Stimulated activated CD8-positive, alpha-beta memory T cell treated with anti-CD3 and anti-CD28 coated beads, Interleukin-7, amount 100 ng/mL, for 24 hours (primary cell): ENCODE measurements around the gene DIPK1A.
A peak's percentile ranks its signal among the peaks of the same experiment; 100 is the strongest.

Experiments used
- DNase-seq: peaks from one replicate; pipeline ENCODE4 v3.0.0-alpha.2; 2020; ENCODE audit warnings: low read depth

Gene DIPK1A

DNA sequence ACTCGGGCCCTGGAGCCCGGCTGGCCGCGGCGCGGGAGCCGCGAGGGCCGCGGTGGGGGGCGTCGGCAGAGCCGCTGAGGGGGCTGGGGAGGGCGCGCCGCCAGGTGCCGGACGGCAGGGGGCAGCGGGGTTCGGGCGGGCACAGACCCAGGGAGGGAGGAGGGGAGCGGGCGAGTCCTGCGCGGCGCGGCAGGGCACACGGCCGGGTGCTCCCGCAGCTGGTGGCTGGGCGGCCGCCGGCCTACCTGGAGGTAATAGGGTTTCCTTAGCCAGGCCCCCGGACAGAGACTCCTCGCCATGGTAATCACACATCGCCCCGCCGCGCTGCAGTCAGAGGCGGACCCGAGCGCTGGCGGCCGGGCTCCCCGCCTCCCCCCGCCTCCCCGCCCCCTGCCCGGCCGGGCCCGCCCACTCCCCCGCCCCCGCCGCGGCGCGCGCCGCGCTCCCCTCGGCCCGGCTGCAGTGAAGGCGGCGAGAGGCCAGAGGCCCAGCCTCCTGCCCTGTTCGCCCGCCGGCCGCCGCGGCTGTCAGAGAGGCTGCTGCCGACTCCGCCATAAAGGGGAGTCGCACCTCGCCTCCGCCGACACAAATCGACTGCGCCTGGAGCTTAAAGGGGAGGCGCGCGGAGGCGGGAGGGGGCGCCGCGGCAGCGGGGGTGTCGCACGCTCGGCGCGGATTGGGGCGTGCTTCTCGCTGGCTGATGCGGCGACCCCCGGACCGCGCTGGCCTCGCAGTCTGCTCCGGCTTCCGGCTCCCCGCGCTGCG is at the start of gene DIPK1A:
TSS of gene DIPK1A (minus strand) at position 332 of the 765 bp plus-strand sequence. CDS start at position 299, 33 bp downstream.
- DNase-seq = peak; percentile 40

- no peak for DNase-seq
These were observed 46.8 kb upstream of the DIPK1A start for GRCh38 chr1:93007941-93008577.

DNA sequence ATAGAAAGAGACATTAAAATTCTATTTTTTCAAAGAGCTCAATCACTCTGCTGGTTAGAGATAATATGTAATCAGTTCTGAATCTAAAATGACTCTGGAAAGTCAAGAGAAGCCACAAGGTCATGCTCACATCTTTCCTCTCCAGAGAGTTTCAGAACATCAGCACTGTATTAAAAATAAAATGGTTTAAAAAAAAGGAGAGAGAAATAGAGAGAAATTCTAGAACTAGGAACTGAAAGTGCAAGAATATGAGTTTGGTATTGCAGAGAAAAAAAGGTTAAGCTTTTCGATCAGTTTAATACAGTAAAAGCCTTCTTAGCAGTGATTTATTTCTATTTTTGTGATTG is 44.0 kb upstream of the DIPK1A start:
- no peak for DNase-seq

GRCh38 chr1:93004566-93005251 is 43.4 kb upstream of the DIPK1A start:
- no peak for DNase-seq

DNA sequence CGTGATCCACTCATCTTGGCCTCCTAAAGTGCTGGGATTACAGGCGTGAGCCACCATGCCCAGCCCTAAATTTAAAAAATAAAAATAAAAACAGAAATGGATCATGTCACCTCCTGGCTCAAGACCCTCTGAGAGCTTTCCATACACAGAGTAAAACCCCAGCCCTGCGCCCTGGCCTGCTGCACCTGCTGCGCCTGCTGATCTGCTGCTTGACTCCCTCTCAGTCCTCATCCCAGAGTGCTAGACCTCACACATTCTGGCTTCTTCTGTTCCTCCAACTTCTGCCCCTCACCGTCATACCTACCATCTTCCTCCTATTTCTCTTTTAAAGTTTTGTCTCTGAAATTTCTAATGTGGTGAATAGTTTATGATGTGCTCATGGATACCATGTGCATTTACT is 42.7 kb upstream of the DIPK1A start:
- no peak for DNase-seq

DNA sequence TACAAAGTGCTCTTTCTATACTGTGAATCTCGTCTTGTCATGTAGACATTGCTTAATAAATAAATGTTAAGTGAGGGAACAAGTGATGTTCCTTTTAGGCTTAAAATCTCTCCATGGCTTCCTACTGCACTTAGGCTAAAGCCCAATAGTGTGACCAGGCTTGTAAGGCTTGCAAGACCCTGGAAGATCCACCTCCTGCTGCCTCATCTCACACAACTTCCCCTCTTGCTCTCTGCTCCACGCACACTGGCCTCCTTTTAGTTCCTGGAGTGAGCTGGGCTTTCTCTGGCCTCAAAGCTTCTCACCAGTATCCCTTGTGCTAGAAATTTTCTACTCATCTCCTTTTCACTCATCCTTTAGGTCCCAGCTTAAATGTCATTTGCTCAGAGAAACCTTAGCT is 41.5 kb upstream of the DIPK1A start:
- DNase-seq = no peak

GRCh38 chr1:93001893-93002292 is 40.6 kb upstream of the DIPK1A start:
- DNase-seq = no peak

GRCh38 chr1:93000751-93001175 is 39.5 kb upstream of the DIPK1A start:
- DNase-seq = no peak

GRCh38 chr1:93000291-93000690 is 39.0 kb upstream of the DIPK1A start:
- no peak for DNase-seq

DNA sequence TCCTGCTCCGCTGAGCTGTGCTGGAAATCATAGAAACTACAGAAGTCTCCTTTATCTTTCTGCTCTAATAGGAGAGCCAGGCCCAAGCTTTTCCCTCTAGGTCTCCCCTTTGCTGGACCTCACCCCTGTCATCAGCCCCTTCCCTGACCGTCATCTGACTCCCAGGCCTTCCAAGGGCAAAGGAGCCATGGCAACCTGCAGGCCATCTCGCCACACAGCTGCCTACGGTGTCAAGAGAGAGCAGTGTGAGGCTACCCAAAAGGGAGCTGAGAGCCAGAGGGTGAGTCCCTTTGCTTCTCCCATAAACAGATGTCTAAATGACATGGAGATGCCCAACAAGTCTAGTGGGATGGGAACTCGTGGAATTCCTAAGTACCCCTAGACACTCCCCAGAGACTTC is 37.6 kb upstream of the DIPK1A start:
- no peak for DNase-seq

GRCh38 chr1:92995441-92996430 is 34.5 kb upstream of the DIPK1A start:
- no peak for DNase-seq

- no peak for DNase-seq
These were observed 32.9 kb upstream of the DIPK1A start for GRCh38 chr1:92994105-92994712.

DNA sequence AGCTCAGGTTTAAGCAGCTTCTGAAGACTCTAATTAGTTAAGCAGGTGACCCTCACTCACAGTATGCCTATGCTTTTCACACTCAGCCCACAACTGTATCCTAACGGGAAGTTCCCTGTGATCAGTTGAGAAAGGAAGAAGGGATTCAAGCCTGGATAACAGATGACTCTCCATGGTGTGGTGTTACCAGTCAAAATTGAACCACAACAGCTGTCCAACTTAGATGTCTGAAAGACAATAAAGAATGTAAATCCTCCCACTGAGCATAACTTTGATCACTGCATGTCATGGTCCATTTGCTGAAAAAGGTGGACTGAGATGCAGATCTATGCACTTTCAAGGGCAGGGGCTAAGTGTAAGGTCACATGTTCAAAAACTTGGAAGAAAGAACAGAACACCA is 32.3 kb upstream of the DIPK1A start:
- no peak for DNase-seq

DNA sequence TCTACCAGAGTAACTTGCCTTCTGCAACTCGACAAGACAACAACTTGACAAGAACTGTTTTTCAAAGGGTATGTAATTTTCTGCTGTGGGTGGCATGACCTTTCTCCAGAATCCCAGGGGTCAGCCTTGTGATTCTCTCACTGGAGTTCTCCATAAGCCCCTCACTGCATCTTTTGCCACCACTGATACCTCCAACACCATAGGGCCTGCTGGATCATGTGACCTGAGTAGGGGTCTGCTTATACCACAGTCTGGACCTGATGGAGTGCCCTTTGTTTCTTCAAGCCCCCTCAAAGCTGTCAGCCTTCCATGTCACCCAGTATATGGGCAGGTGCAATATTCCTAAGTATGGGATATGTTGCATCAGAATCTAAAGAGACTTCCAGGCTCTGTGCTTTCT is 31.6 kb upstream of the DIPK1A start:
- no peak for DNase-seq

DNA sequence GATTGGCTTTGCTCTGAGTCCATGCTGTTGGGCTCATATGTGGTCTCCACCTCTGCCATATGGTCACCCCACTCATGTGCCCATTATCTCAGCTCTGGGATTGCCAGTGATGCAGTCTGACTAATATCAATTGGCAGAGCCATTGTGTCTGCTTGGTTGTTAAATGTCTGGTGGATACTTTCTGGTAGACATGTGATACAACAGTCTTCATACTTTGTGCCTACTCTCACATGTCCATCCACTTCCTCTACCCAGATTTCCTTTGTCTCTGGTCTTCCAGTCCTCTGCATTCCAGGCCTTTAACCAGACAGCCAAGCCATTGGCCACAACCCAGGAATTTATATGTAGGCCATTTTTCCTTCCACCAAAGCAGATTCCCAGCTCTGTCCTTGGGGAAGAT is 30.8 kb upstream of the DIPK1A start:
- no peak for DNase-seq

GRCh38 chr1:92990828-92991227 is 29.6 kb upstream of the DIPK1A start:
- no peak for DNase-seq

DNA sequence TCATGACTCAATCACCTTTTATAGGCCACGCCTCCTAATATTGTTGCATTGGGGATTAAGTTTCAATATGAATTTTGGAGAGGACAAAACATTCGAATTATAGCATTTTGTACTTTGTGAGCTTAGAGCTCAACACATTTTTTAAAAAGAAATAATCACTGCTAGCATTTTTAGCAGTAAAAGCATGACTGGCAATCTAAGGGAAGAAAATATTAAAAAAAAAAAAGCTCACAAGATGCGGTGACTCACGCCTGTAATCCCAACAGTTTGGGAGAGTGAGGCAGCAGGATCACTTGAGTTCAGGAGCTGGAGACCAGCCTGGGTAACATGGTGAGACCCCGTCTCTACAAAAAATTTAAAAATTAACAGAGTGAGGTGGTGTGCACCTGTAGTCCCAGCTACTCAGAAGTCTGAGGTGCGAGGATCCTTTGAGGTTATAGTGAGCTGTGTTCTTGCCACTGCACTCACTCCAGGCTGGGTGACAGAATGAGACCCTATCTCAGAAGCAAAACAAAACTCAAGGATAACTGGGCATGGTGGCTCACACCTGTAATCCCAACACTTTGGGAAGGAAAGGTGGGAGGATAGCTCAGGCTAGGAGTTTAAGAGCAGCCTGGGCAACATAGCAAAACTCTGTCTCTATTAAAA is 28.8 kb upstream of the DIPK1A start:
- no peak for DNase-seq

- DNase-seq = no peak
These were observed 28.0 kb upstream of the DIPK1A start for GRCh38 chr1:92989253-92989652.

- DNase-seq = no peak
These were observed 26.2 kb upstream of the DIPK1A start for GRCh38 chr1:92987462-92987861.

GRCh38 chr1:92985101-92985500 is 23.8 kb upstream of the DIPK1A start:
- DNase-seq = no peak
